GM18867 (cell line): Measurements from ENCODE around the gene FADS2.

ENCODE experiments used
- ATAC-seq: cut with Tn5 transposase; IDR thresholded peaks from one replicate; pipeline ENCODE4 v1.9.1; 2021; ENCODE audit warnings: mild to moderate bottlenecking, moderate library complexity; ENCODE audit not compliant: unreplicated experiment

The FADS2 gene

DNA sequence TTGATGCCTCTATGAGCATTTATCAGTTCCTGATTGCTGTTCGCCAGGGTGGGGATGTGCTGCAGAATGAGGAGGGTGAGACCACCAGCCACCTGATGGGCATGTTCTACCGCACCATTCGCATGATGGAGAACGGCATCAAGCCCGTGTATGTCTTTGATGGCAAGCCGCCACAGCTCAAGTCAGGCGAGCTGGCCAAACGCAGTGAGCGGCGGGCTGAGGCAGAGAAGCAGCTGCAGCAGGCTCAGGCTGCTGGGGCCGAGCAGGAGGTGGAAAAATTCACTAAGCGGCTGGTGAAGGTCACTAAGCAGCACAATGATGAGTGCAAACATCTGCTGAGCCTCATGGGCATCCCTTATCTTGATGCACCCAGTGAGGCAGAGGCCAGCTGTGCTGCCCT lies 32.6 kb upstream of the FADS2 start:
- ATAC-seq = no peak

GRCh38 chr11:61795876-61796526 lies 32.1 kb upstream of the FADS2 start:
- no peak for ATAC-seq

DNA sequence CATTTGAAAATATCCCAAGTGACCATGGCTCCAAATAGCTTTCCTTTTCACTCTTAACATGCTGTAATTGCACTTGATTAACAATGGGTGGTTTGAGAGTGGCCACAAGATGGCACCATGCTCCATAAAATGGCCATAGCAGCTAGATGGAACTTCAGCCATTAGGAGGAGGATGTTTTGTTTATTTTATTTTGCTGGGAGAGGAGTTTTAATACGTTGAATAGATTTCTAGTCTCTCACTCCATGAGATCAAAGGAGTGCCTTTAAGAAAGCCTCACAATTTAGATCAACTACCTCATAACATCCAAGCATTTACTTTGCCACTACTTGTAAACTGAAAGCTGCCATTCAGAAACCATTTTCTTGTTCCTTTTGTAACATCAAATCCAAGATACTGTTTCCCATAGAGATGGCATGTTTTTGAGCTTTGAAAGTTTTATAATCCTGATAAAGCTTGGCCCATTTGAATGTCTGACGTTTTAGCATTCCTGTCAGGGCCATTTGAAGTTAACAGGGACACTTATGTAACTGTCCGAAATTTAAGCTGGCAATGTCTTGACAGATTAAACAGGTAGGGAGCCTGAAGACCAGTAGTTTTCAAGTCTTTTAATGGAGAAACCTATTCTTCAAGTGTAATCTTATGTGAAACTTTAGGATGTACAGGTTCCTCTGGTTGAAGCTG lies 30.7 kb upstream of the FADS2 start:
- ATAC-seq = no peak

GRCh38 chr11:61799665-61800284 lies 28.3 kb upstream of the FADS2 start:
- ATAC-seq = no peak

GRCh38 chr11:61800331-61801281 lies 27.5 kb upstream of the FADS2 start:
- ATAC-seq = no peak

DNA sequence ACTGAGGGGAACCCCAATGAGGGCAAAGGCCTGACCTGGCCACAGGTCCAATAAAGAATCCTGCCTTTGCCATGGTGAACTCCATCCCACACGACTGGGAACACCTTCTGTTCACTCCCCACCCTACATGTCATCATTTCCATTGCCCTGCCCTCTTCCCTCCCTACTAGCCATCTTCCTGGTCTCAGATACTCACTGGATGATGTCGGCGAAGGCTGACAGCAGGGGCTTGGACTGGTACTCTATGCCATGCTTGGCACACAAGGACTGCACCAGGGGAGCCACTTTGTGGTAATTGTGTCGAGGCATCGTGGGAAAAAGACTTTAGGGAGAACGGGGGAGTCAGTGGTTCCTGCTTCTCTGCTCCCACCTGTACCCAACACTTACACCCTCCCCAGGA lies 25.5 kb upstream of the FADS2 start:
- no peak for ATAC-seq

DNA sequence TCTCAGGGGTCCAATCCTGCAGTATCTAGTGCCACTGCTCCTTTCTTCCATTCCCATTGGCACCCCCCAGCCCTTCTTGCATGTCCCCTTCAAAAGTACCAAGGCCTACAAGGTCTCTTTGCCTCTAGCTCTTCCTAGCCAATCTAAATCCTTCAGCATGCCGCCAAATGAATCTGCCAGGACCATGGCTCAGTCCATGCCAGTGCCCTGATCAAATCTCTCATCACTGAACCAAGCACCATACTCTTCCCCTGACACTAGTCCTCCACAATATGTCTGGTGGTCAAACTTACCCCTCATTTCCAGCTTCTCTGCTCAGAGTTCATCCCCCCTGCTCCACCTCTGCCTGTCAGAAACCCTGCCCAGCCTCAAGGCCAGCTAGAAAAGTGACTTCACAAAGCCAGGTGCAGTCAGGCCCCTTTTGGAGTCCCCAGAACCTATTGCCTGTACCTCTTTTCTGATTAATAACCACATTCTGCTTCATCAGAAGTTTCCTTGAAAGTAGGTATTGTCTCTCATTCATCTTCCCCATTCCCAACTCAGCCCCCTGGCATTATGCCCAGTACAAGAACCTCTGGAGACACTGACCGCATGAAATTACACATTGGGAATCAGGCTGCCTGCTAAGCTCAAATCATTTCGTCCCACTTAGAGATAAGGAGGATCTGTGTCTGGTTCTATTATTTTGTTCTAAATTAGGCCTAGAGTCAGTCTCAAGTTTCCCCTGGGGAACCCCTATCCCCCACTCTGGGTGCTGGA lies 24.0 kb upstream of the FADS2 start:
- no peak for ATAC-seq

DNA sequence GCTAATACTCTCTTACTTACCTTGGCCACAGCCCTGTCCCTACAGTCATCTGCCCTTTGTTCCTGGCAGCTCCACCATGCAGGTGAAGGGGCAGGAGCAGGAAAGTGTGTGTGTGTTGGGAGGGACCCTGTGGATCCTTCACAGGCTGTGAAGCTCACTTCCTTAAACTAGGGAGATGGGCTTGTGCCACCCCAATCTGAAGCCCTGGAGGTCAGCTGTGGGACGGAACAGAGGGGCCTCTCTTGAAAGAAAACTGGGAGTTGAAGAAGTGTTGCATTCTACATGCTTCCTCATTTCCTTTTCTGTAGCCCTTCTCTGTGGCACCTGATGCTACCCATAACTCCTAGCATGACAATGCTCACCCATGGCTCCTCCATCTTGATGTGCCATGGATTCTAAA lies 23.0 kb upstream of the FADS2 start:
- no peak for ATAC-seq

GRCh38 chr11:61806785-61807184 lies 21.3 kb upstream of the FADS2 start:
- no peak for ATAC-seq

GRCh38 chr11:61810671-61811175 lies 17.4 kb upstream of the FADS2 start:
- ATAC-seq = no peak

- no peak for ATAC-seq
Measured at GRCh38 chr11:61811831-61812230, 16.3 kb upstream of the FADS2 start.

GRCh38 chr11:61812736-61813411 lies 15.2 kb upstream of the FADS2 start:
- ATAC-seq = no peak

DNA sequence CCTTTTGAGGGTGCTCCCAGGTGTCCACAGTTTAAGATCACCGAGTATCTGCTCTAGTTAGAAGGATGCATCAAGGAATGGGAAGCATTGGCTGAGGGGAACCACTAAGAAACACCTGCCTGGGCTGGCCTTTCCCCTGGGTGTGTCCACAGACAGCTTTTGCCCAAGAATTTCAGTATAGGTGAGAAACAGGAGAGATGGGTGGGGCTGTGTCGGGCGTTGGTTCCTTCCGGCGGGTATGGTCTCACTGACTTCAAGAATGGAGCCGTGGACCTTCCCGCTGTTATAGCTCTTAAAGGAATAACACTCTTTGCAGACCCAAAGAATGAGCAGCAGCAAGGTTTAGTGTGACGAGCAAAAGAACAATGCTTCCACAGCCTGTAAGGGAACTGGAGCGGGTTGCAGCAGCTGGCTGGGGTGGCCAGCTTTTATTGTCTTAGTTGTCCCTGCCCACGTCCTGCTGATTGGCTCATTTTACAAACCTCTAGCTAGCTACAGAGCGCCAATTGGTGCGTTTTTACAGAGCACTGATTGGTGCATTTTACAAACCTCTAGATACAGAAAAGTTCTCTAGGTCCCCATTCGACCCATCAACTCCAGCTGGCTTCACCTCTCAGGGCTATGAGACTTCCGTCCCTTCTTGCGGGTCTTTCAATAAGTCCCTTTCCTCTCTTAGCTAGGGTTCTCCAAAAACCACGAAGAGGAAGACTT lies 13.7 kb upstream of the FADS2 start:
- ATAC-seq = no peak

- no peak for ATAC-seq
Measured at GRCh38 chr11:61814958-61815789, 12.9 kb upstream of the FADS2 start.

- ATAC-seq = peak; percentile 45
Measured at GRCh38 chr11:61815790-61816735, 12.0 kb upstream of the FADS2 start.

GRCh38 chr11:61816736-61817455 lies 11.2 kb upstream of the FADS2 start, which contains the start of gene FADS1:
FADS1 (minus strand) TSS chr11:61817003; CDS start chr11:61816929, 74 bp downstream.
- ATAC-seq = peak; percentile 46
